ENCODE data around the gene NRP1. TPM values are rescaled to one million over a fixed set of nuclear protein-coding genes. Genes with fewer than 3 reads are reported as not detected.

Gene NRP1
- polyA plus RNA-seq, 2 of the 4 experiments (the other 2 are of a cell fraction): 121 to 259 TPM

DNA sequence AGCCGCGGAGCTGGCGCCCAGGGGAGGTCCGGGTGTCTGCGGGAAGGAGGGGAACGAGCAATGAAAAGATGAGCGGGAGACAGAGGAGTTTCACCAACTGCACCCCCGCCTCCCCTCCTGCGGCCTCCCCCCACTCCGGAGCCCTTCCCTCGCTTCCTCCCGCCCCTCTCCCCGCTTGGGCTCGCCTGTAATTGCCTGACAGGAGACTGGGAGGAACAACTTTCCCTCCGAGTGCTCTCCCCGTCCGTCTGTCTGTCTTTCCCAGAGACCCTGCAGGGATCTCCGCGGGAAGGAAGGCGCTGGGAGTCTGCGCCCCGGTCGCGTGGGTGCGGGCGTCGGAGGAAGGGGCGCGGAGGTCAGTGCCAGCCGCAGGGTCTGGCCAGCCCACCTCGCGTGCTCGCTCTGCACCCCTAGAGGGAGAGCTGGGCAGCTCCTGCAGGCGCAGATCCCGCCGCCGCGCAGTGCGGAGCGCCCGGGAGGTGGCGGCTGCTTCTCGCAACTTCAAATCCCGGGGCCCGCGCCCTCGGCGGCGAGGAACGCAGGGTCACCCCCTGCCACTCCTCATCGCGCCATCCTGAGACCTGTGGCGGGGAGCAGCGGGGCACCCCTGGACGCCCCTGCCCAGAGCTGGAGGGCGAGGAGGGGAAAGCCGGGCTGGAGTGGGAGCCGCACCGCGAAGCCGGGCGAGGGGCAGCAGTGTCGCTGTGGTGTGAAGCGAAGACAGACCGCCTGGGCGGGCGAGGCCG is 511 bp upstream of the NRP1 start (continued):
- TF ChIP-seq HEYL (CRISPR knock-in tag; IDR thresholded peaks at IDR 0.05) (no peak), HOXB5 (CRISPR knock-in tag; IDR thresholded peaks at IDR 0.05) (no peak)
- TF ChIP-seq, protein P1, sequence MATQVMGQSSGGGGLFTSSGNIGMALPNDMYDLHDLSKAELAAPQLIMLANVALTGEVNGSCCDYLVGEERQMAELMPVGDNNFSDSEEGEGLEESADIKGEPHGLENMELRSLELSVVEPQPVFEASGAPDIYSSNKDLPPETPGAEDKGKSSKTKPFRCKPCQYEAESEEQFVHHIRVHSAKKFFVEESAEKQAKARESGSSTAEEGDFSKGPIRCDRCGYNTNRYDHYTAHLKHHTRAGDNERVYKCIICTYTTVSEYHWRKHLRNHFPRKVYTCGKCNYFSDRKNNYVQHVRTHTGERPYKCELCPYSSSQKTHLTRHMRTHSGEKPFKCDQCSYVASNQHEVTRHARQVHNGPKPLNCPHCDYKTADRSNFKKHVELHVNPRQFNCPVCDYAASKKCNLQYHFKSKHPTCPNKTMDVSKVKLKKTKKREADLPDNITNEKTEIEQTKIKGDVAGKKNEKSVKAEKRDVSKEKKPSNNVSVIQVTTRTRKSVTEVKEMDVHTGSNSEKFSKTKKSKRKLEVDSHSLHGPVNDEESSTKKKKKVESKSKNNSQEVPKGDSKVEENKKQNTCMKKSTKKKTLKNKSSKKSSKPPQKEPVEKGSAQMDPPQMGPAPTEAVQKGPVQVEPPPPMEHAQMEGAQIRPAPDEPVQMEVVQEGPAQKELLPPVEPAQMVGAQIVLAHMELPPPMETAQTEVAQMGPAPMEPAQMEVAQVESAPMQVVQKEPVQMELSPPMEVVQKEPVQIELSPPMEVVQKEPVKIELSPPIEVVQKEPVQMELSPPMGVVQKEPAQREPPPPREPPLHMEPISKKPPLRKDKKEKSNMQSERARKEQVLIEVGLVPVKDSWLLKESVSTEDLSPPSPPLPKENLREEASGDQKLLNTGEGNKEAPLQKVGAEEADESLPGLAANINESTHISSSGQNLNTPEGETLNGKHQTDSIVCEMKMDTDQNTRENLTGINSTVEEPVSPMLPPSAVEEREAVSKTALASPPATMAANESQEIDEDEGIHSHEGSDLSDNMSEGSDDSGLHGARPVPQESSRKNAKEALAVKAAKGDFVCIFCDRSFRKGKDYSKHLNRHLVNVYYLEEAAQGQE (IDR thresholded peaks at IDR 0.05): 0 out of 2 replicates have a peak, but pooled peaks have one; percentile 30

GRCh38 chr10:33333260-33334101 is 986 bp downstream of the NRP1 start:
- Histone ChIP-seq H3K4me1 (peaks cover 29% of the 10 kb centered on the region), H3K9me3 (no peaks in the 10 kb centered on the region), H3K4me3 (peak overlapping the region; percentile 85), H3K4me2 (peak overlapping the region; percentile 95), H3K27ac (peak overlapping the region; percentile 99)
- ChIA-PET CTCF (interaction anchor here (1.2 to 4.9 kb wide), 7 partner anchors 17 to 1308 kb away, joined by 3 to 22 read pairs (median 4); no protein-coding TSS in a partner anchor), POLR2A (interaction anchor here (0.6 to 1.6 kb wide), 5 partner anchors 60 to 1305 kb away, joined by 3 to 8 read pairs (median 4); no protein-coding TSS in a partner anchor)
- FAIRE-seq: peak; percentile 70
- DNase-seq (ENCODE audit: low read depth in 1 of 2, low spot score in 1 of 2): peak; percentile 25 to 36
- 1% methylated on average over 7 of the region's 7 CpGs for WGBS (ENCODE audit: missing lambda C conversion rate)
- ATAC-seq: no peak
- no peak for TF ChIP-seq FOSL2 (IDR thresholded peaks at IDR 0.05)
- no peak for TF ChIP-seq FOSL2 (CRISPR knock-in tag; IDR thresholded peaks at IDR 0.05)
- TF ChIP-seq, protein P2, sequence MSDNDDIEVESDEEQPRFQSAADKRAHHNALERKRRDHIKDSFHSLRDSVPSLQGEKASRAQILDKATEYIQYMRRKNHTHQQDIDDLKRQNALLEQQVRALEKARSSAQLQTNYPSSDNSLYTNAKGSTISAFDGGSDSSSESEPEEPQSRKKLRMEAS (IDR thresholded peaks at IDR 0.05): no peak

GRCh38 chr10:33332183-33333065 is 2.0 kb downstream of the NRP1 start:
- POLR2A ChIA-PET: interaction anchor here (0.8 to 1.2 kb wide), 3 partner anchors 59 to 1194 kb away, joined by 3 to 6 read pairs (median 4); no protein-coding TSS in a partner anchor
- TF ChIP-seq JUN (IDR thresholded peaks at IDR 0.05) (peak in 1 of 2 experiments; percentile 2; a peak in 1 of 5 replicates), CEBPB (IDR thresholded peaks at IDR 0.05) (peak; percentile 33 to 45; a peak in 2 of 4 replicates)
- TF ChIP-seq, protein P2 (IDR thresholded peaks at IDR 0.05): no peak
- CTCF ChIA-PET: interaction anchor here (0.5 to 4.9 kb wide), 10 partner anchors 12 to 1555 kb away, joined by 3 to 22 read pairs (median 4); no protein-coding TSS in a partner anchor
- Histone ChIP-seq H3K4me2 (peak overlapping the region; percentile 95), H3K9me3 (no peaks in the 10 kb centered on the region), H3K4me1 (peaks cover 30% of the 10 kb centered on the region), H3K4me3 (peak overlapping the region; percentile 85), H3K27ac (peak overlapping the region; percentile 99)
- DNase-seq (ENCODE audit: low read depth in 1 of 2, low spot score in 1 of 2) (peak in 1 of 2 experiments; percentile 28), ATAC-seq (no peak), FAIRE-seq (peak; percentile 46)
- 3% methylated on average over 5 of the region's 5 CpGs for WGBS (ENCODE audit: missing lambda C conversion rate)

GRCh38 chr10:33331379-33331694 is 3.1 kb downstream of the NRP1 start:
- Histone ChIP-seq H3K4me1 (peaks cover 40% of the 10 kb centered on the region), H3K27ac (peak overlapping the region; percentile 99), H3K4me3 (peak overlapping the region; percentile 85), H3K9me3 (no peaks in the 10 kb centered on the region), H3K4me2 (peak overlapping the region; percentile 95)
- WGBS (ENCODE audit: missing lambda C conversion rate): 2% methylated on average over 2 of the region's 2 CpGs
- ChIA-PET POLR2A (no interaction called here), CTCF (interaction anchor here (0.6 to 4.9 kb wide), 20 partner anchors 10 to 1306 kb away, joined by 3 to 22 read pairs (median 3); no protein-coding TSS in a partner anchor)
- TF ChIP-seq GATA3 (IDR thresholded peaks at IDR 0.05; ENCODE audit: borderline replicate concordance) (peak; percentile 17; the same call in 1 of the 2 replicates), RNF2 (IDR thresholded peaks at IDR 0.05; ENCODE audit: borderline replicate concordance, low read depth) (no peak), JUNB (IDR thresholded peaks at IDR 0.05) (no peak), KDM1A (IDR thresholded peaks at IDR 0.05; ENCODE audit: low read depth) (no peak)
- peak; percentile 49 for FAIRE-seq
- DNase-seq (ENCODE audit: low read depth in 1 of 2, low spot score in 1 of 2): no peak
- ATAC-seq: no peak
